Activated gamma-delta T cell treated with anti-CD3 and anti-CD28 coated beads, Interleukin-2, amount 50 U/mL, for 16 hours (primary cell): ENCODE data around the gene RCL1.
"Not testable (repeated sequence)": the region's sequence is repeated elsewhere in the genome, so short reads cannot be mapped to it uniquely, and the experiment has no call there.

Source experiments
- DNase-seq: peaks from one replicate; pipeline ENCODE4 v3.0.0-alpha.2; 2020; ENCODE audit warnings: low read depth

RCL1 gene, protein sequence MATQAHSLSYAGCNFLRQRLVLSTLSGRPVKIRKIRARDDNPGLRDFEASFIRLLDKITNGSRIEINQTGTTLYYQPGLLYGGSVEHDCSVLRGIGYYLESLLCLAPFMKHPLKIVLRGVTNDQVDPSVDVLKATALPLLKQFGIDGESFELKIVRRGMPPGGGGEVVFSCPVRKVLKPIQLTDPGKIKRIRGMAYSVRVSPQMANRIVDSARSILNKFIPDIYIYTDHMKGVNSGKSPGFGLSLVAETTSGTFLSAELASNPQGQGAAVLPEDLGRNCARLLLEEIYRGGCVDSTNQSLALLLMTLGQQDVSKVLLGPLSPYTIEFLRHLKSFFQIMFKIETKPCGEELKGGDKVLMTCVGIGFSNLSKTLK

DNA sequence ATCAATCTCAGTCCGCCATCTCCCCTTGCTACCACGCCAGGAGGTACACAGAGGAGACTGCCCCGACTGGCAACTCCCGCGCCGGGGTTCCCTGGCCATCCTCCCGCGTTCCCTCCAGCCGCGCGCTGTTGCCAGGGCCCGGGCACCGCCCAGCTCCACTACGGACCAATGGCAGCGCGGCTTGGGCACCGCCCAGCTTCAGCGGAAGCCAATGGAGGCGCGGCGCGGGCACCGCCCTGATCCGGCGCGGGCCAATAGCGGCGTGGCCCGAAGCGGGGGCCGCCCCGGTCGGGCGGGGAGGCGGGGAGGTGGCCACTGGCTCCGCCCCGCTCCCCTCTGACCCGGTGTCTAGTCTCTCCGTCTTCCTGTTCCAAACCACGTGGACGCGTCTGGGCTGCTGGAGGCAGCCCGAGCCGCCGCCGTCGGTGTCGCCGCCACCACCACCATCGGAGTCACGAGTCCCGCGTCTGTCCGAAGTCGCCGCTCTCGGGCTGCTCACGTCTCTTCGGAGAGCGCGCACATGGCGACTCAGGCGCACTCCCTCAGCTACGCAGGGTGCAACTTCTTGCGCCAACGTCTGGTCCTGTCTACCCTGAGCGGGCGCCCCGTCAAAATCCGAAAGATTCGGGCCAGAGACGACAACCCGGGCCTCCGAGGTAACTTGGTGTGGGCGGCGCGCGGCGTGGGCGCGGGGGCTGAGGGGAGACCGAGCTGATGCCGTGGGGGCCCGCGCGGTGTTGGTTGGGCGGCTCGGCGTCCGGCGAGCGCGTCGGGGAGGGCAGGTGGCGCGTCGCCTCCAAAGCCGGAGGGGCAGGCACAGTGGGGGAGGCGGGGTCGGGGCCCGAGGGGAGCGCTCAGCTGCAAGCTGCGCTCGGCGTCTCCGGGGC lies at the start of gene RCL1:
Gene RCL1 (plus strand): TSS at position 373 of the 887 bp plus-strand sequence. CDS start 148 bp downstream, at position 521.
- peak; percentile 93 for DNase-seq

GRCh38 chr9:4743131-4743875 lies 49.4 kb upstream of the RCL1 start:
- no peak for DNase-seq

DNA sequence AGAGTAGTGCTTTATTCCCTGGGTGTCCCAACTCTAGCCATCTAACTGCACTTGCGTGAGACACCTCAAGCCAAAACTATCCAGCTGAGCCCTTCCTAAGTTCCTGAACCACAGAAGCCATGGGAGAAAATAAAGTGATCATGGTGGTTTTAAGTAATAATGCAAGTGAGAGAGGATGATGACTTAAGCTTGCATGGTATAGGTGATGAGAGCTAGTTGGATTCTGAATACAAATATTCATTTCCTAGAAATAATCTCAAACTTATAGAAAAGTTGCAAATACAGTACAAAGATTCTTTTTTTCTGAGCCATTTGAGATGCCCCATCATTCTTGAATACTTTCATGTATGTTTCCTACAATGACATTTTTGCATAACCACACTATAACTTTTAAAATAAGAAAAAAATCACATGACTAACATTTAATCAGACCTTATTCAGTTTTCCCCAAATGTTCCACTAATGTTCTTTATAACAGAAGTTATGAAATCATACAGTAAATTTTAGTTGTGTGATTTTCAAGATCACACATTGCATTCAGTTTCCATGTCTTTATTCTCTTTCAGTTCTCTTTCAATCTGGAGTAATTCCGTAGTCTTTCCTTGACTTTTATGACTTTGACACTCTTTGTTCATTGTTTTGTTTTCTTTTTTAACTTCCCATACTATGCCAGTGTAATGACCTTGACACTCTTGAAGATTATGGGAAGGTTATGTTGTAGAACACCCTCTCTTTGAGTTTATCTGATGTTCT lies 46.3 kb upstream of the RCL1 start:
- no peak for DNase-seq

- DNase-seq = no peak
Measured at GRCh38 chr9:4748612-4749011, 44.1 kb upstream of the RCL1 start.

- no peak for DNase-seq
Measured at GRCh38 chr9:4750023-4750673, 42.6 kb upstream of the RCL1 start.

DNA sequence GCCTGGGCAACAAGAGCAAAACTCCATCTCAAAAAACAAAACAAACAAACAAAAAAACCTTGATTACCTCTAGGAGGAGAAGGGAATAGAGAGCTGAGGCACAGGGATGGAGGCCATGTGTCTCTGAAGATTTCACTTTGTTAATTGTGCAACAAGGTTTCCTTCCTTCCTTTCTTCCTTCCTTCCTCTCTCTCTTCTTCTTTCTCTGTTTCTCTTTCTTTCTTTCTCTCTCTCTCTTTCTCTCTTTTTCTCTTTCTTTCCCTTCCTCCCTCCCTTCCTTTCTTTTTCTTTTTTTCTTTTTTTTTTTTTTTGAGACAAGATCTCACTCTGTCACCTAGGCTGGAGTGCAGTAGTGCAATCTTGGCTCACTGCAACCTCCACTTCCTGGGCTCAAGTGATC lies 38.2 kb upstream of the RCL1 start:
- not testable (repeated sequence) for DNase-seq

- no peak for DNase-seq
Measured at GRCh38 chr9:4755026-4755609, 37.6 kb upstream of the RCL1 start.

DNA sequence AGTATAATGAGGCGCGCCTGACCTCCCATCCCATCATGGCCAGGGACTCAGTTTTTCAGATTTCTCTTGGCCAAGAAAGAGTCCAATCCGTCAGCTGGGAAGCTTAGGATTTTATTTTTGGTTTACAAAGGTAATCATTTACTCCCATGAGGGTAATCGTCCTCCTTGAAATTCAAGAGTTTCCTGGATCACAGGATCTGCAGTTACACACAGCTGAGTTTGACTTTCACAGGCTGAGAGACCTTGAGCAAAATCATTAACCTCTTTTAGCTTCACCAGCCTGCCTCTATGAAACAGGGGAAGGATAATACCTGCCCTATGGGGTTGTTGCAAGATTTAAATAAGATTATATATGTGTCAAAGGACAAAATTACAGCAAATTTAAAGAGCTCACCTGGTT lies 36.3 kb upstream of the RCL1 start:
- no peak for DNase-seq

- no peak for DNase-seq
Measured at GRCh38 chr9:4760122-4760521, 32.6 kb upstream of the RCL1 start.

DNA sequence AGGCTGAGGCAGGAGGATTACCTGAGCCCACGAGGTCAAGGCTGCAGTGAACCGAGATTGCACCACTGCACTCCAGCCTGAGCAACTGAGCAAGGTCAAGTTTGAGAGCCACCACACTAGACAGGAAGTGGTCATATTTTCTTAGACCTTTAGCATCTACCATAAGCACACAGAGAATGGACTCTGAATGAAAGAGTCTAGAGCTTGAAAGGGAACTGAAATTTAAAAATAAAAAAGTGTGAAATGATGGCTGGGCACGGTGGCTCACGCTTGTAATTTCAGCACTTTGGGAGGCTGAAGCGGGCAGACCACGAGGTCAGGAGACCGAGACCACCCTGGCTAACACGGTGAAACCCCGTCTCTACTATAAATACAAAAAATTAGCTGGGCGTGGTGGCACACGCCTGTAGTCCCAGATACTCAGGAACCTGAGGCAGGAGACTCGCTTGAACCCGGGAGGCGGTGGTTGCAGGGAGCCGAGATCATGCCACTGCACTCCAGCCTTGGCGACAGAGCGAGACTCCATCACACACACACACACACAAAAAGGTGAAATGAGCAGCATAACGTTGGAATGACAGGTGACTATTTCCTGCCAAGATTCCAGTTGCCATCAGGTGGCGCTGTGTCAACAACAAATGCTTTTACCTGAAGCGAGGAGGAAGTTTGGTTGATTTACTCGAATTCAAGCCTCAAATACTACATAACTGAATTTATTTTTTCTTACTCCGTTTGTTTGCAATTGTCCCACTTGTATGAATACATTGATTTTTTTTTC lies 30.4 kb upstream of the RCL1 start:
- DNase-seq = peak; percentile 67

- DNase-seq = no peak
Measured at GRCh38 chr9:4762886-4763541, 29.7 kb upstream of the RCL1 start.

DNA sequence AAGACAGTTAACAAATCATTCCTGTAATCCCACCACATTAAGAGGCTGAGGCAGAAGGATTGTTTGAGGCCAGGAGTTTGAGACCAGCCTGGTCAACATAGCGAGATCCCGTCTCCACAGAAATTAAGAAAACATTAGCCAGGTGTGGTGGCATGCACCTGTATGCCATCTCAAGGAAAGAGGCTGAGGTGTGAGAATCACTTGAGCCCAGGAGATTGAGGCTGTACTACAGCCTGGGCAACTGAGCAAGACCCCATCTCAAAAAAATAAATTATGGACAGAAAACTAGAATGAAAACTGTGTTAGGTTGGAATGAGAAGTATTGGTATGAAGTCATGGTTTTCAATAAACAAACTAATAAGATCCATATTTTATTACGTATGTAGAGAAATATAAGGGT lies 28.7 kb upstream of the RCL1 start:
- DNase-seq = no peak

DNA sequence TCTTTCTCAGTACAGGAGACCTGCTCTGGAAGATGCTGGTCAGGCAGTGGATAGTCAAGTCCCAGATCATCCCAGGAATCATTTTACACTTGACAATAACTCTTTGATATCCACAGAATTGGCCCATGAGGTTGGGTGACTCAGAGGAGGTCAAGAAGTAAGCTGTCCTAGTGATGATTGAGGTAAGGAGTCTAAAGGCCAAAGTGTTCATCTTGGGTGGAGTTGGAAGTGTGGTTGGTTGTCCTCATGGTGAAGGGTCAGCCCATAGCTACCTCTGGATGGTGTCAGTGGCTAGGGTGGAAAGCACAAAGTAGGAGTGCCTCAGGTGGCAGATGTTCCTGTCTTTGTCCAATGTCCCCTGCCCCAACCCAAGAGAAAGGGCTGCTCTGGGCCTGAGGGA lies 24.1 kb upstream of the RCL1 start:
- DNase-seq = no peak

DNA sequence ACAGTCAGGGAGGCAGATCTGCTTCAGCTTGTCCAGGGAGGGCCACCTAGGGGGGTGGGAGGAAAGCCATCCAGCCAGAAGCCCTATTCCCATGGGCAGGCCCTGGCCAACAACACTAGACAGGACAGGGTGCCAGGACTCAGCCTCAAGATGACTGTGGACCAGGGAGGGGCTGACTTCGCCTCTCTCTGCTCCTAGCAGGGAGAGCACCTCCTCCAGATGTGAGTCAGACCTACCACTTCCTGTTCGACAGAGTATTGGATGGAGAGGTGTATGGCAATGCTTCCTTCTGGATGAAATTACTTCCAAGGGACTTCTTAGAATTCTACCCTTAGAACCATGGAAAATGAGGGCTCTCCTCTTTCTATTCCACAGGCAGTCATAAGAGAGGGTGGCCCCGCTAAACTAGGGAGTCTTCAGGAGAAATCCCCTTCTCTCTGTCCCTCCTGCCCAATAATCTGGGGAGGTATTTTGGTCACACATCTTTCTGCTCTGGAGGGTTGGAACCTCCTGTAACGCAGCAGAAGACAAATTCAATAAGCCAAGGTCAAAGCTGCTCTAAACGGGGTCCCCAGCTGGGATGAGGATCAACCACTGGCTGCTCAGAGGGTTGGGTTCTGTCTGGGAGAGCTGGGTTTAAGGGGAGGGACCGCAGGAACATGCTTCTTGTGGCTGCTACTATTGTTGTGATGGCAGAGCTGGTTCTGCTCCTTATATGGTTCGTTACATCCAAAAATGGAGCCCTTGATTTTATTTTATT lies 23.2 kb upstream of the RCL1 start:
- DNase-seq = no peak

DNA sequence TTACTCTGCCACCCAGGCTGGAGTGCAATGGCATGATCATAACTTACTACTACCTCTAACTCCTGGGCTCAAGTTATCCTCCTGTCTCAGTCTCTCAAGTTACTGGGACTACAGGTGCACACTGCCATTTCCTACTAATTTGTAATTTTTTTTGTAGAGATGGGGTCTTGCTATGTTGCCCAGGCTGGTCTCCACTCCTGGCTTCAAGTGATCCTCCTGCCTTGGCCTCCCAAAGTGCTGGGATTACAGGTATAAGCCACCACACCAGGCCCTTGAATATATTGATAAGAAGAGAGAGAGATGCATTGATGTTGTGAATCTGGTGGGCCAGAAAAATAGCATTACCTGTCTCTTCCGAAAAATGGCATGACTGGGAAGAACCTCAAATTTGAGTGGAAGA lies 21.0 kb upstream of the RCL1 start:
- DNase-seq = no peak

GRCh38 chr9:4774209-4774608 lies 18.5 kb upstream of the RCL1 start:
- DNase-seq = no peak

DNA sequence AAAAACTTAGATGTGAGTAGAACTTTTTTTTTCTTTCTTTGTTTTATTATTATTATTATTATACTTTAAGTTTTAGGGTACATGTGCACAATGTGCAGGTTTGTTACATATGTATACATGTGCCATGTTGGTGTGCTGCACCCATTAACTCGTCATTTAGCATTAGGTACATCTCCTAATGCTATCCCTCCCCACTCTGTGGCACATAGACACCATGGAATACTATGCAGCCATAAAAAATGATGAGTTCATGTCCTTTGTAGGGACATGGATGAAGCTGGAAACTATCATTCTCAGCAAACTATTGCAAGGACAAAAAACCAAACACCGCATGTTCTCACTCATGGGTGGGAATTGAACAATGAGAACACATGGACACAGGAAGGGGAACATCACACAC lies 17.8 kb upstream of the RCL1 start:
- DNase-seq = not testable (repeated sequence)

GRCh38 chr9:4780651-4781050 lies 12.1 kb upstream of the RCL1 start:
- no peak for DNase-seq

DNA sequence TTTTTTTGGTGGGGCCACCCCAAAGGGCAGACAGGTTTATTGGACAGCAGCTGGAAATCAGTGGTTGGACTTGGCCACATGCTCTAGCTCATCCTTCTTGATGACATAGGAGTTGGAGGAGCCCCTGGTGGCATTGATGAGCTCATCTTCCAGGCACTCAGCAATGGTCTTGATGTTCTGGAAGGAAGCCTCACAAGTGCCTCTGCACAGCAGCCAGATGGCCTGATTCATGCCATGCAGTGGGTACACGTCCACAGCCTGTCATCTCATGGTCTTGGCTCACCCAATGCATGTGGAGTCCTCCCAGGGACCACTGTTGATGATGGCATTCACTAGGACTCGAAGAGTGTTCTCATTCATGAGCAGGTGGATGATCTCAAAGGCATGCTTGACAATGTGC lies 11.3 kb upstream of the RCL1 start:
- no peak for DNase-seq
